Lower leg skin (tissue), 4 donors: ENCODE results near the gene SIRT2. TPM values are rescaled to one million over a fixed set of nuclear protein-coding genes. Genes with fewer than 3 reads are reported as not detected.

Experiments
- DNase-seq, 2 donors: peaks; one replicate each; pipeline ENCODE4 v3.0.0-alpha.2; 2019; ENCODE audit warnings: low spot score in 2 of 2
- H3K4me3 ChIP-seq: fragments of 200-600 bp; sonication (generic); 2 replicates; pipeline ENCODE4 v1.5.1; 2017; ENCODE audit warnings: mild to moderate bottlenecking, low read depth; ENCODE audit not compliant: poor library complexity, severe bottlenecking
- CTCF ChIP-seq, 3 donors: fragments of 450-650 bp; IDR thresholded peaks; one replicate each; pipeline ENCODE4 v1.5.1; 2016; ENCODE audit warnings: antibody characterized with exemption in 3 of 3, mild to moderate bottlenecking in 3 of 3, moderate library complexity in 2 of 3
- POLR2A ChIP-seq, 2 donors: fragments of 450-650 bp; IDR thresholded peaks; one replicate each; pipeline ENCODE4 v1.6.1; 2016 to 2017; ENCODE audit warnings: antibody characterized with exemption in 2 of 2, mild to moderate bottlenecking in 1 of 2, moderate library complexity in 1 of 2
- WGBS, 2 donors: methylation state at CpG; one replicate each; pipeline ENCODE4 v1.1.5; 2018; 5-methylcytosine and 5-hydroxymethylcytosine counted together
- intact Hi-C: fragments of 100-400 bp; cut with DNase I; formaldehyde crosslinking; loops from one replicate; pipeline ENCODE4 v1.15.0; 2023; ENCODE audit warnings: low total_unique reads
- total RNA-seq, 4 donors: library from RNA; depleted of rRNA; stranded (reverse); fragments of >200 nt; gene quantifications; one replicate each; pipeline ENCODE4 v1.1.0, GENCODE V29; 2016

Gene SIRT2
- total RNA-seq, 4 donors from 2014 or later = 84.6 to 119 (median 101) TPM

DNA sequence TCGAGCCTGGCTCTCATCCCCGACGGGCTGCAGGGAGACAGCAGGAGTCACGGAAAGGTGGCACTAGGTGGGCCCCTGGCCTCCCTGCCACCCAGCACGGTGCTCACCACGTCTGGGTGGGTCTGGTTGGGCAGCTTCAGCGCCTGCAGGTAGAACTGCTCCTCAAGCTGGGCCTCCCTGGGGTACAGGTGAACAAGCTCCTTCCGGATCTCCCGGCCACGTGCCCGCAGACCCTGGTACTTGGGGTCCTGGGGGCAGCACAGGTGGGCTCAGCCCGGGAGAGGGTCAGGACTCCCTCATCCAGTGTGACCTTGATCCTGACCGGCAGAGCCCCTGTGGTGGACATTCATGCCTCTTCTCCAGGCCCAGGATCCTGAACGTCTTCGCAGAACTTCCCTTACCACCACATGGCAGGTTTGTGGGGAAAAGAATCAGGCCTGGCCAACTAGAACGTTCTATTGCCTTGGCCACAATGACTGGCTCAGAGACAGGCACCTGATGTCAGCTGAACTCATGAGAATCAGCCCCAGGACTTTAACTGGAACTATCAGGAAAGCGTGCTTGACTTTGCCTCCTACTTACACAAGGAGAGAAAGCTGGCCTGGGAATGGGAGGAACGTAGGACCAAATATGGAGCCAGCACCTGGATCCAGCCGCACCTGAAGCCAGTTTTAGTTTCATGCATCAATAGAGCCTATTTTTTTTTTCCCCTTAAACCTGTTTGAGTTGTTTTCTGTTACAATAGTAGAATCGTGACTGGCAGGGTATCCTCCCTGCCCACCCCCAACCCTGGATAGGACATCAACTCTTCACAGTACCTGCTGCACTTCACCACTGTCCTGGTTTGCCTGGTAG is 22.2 kb upstream of the SIRT2 start:
- 76 to 83% methylated on average over 9 to 18 of the region's 20 CpGs for WGBS, 2 donors
- TF ChIP-seq CTCF (IDR thresholded peaks at IDR 0.05) (no peak), POLR2A (IDR thresholded peaks at IDR 0.05) (no peak)
- no peak for DNase-seq
- no peak overlapping the region for H3K4me3 ChIP-seq
- intact Hi-C loops = loop anchor here (10.0 kb wide), 1 partner anchor 197 kb away; no protein-coding TSS in a partner anchor

- no peak for DNase-seq
- H3K4me3 ChIP-seq = no peak overlapping the region
- intact Hi-C loops = loop anchor here (10.0 kb wide), 1 partner anchor 196 kb away; no protein-coding TSS in a partner anchor
- TF ChIP-seq POLR2A (IDR thresholded peaks at IDR 0.05) = no peak
- TF ChIP-seq CTCF (IDR thresholded peaks at IDR 0.05) = peak in 1 of 3 donors; percentile 17
- 68 to 71% methylated on average over 11 to 14 of the region's 14 CpGs for WGBS, 2 donors
Observed at GRCh38 chr19:38920602-38921419, 21.4 kb upstream of the SIRT2 start.

DNA sequence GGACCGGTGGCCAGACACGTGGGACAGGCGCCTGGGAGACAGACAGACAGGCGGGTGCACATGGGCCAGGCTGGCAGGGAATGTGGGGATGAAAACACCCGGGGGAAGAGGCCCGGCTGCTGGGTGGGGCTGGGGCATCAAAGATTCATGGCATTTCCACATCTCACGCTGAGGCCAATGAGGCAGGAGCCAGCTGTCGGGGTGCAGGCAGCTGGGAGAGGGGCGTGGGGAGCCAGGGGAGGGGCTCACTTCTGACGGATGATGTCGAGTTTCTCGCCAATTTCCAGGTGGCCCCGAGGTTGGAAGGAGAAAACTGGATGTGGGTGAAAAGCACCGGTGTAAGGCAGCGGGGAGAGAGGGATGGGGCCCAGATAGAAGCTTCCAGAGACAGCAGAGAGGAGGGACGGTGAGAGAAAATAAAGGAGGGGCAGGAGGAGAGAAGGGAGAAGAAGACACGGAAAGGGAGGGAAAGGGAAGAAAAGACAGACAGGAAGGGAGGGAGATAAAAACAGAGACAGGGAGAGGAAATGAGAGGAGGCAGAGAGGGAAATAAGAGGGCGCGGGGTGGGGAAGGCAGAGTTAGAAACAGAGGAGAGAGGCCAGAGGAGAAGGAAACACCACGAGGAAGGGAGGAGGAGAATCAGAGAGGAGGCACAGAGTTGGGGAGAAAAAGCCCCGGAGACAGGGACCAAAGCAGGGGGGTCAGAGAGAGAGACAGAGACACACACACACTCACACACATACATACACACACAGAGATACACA is 20.6 kb upstream of the SIRT2 start:
- no peak for DNase-seq
- 41 to 49% methylated on average over 21 of the region's 21 CpGs for WGBS, 2 donors
- TF ChIP-seq POLR2A (IDR thresholded peaks at IDR 0.05) = no peak
- no peak for TF ChIP-seq CTCF (IDR thresholded peaks at IDR 0.05)
- no peak overlapping the region for H3K4me3 ChIP-seq
- intact Hi-C loops = loop anchor here (10.0 kb wide), 1 partner anchor 195 kb away; no protein-coding TSS in a partner anchor

DNA sequence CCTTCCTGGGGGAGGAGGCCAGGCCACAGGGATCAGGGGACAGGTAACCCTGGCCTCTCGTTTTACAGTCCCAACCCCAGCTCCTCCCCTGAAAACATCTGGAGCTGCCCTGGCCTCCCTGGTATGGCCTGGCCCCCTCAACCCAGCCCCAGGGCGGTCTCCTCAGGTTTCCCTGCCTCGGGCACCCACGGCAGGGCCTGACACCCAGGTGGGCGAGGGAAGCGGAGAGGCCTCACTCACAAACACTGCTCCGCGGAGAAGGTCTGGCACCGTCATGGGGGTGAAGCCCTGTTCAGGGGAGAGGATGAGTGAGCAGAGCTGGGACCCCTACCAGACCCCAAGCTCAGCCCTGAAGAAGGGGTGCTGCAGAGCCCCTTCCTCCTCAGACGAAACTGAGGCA is 19.1 kb upstream of the SIRT2 start:
- WGBS, 2 donors = 82 to 86% methylated on average over 10 of the region's 10 CpGs
- DNase-seq = no peak
- no peak overlapping the region for H3K4me3 ChIP-seq
- intact Hi-C loops = no loop called here
- TF ChIP-seq CTCF (IDR thresholded peaks at IDR 0.05) (no peak), POLR2A (IDR thresholded peaks at IDR 0.05) (no peak)

GRCh38 chr19:38917921-38918491 is 18.6 kb upstream of the SIRT2 start:
- intact Hi-C loops = no loop called here
- WGBS, 2 donors = 73% methylated on average over 12 to 13 of the region's 13 CpGs
- no peak for DNase-seq
- TF ChIP-seq POLR2A (IDR thresholded peaks at IDR 0.05) (no peak), CTCF (IDR thresholded peaks at IDR 0.05) (no peak)
- H3K4me3 ChIP-seq = no peak overlapping the region
